HEK293 (cell line): ENCODE results near the gene ACP7.

Experiments used
- CTCF ChIA-PET: fragments of 350-600 bp; formaldehyde crosslinking; extraction: SDS; loops from one replicate; lab custom pipeline; 2021; ENCODE audit warnings: antibody characterized with exemption; lab: Yijun Ruan, JAX
- POLR2A ChIA-PET: fragments of 300-600 bp; formaldehyde crosslinking; extraction: SDS; loops from one replicate; lab custom pipeline; 2020; ENCODE audit warnings: antibody characterized with exemption, inconsistent platforms; lab: Yijun Ruan, JAX
- H3K27ac ChIP-seq: fragments of 200-500 bp; sonication (Bioruptor generic); 2 replicates; pipeline ENCODE4 v1.5.1; 2014; ENCODE audit warnings: low read depth, low read length, control low read depth, inconsistent platforms; ENCODE audit errors: extremely low read depth
- H3K36me3 ChIP-seq, 2 experiments: fragments of 200-500 bp in 1 of 2; sonication (Bioruptor generic) in 1 of 2; 1 replicate in 1 of 2; 2 replicates in 1 of 2; pipeline ENCODE4 v1.5.1; 2014 to 2017; ENCODE audit warnings: inconsistent platforms in 2 of 2, low read length in 2 of 2; ENCODE audit not compliant: control insufficient read depth in 2 of 2, insufficient read depth in 1 of 2
- H3K4me1 ChIP-seq: fragments of 200-500 bp; sonication (Bioruptor generic); 2 replicates; pipeline ENCODE4 v1.5.1; 2014; ENCODE audit warnings: mild to moderate bottlenecking, low read length, inconsistent platforms; ENCODE audit not compliant: control insufficient read depth, insufficient read depth
- H3K4me3 ChIP-seq: 2 replicates; pipeline ENCODE4 v1.5.1; 2011; ENCODE audit warnings: low read depth, mild to moderate bottlenecking, control low read depth, low read length, moderate library complexity
- H3K9me3 ChIP-seq: fragments of 200-500 bp; sonication (Bioruptor generic); 2 replicates; pipeline ENCODE4 v1.5.1; 2014; ENCODE audit warnings: low read depth, low read length, inconsistent platforms; ENCODE audit not compliant: control insufficient read depth, insufficient read depth
- GFI1B ChIP-seq: fragments of 450-650 bp; formaldehyde crosslinking; IDR thresholded peaks from 2 replicates; pipeline ENCODE4 v1.5.1; 2016; ENCODE audit warnings: missing biosample characterization, missing genetic modification characterization
- HOXC10 ChIP-seq: sonication (generic); formaldehyde crosslinking; IDR thresholded peaks from 2 replicates; pipeline ENCODE4 v1.8.1; 2023; ENCODE audit warnings: mild to moderate bottlenecking, missing genetic modification reagents
- MZF1 ChIP-seq: fragments of 450-650 bp; formaldehyde crosslinking; IDR thresholded peaks from 2 replicates; pipeline ENCODE4 v1.5.1; 2017; ENCODE audit warnings: missing biosample characterization, missing genetic modification characterization, borderline replicate concordance
- OVOL3 ChIP-seq: fragments of 450-650 bp; formaldehyde crosslinking; IDR thresholded peaks from 2 replicates; pipeline ENCODE4 v1.5.1; 2016; ENCODE audit warnings: missing biosample characterization, missing genetic modification characterization
- SCRT1 ChIP-seq: fragments of 450-650 bp; formaldehyde crosslinking; IDR thresholded peaks from 2 replicates; pipeline ENCODE4 v1.5.1; 2016; ENCODE audit warnings: missing biosample characterization, missing genetic modification characterization, borderline replicate concordance
- TCF7L2 ChIP-seq: IDR thresholded peaks from 2 replicates; pipeline ENCODE4 v1.6.1; 2011; ENCODE audit warnings: low read depth, mild to moderate bottlenecking, inconsistent platforms, low read length, moderate library complexity, borderline replicate concordance
- WT1 ChIP-seq: fragments of 450-650 bp; formaldehyde crosslinking; IDR thresholded peaks from 2 replicates; pipeline ENCODE4 v1.5.1; 2016; ENCODE audit warnings: missing biosample characterization, missing genetic modification characterization
- ZBTB1 ChIP-seq: fragments of 450-650 bp; formaldehyde crosslinking; IDR thresholded peaks from 2 replicates; pipeline ENCODE4 v1.5.1; 2016; ENCODE audit warnings: missing biosample characterization, missing genetic modification characterization
- ZBTB17 ChIP-seq: fragments of 450-650 bp; formaldehyde crosslinking; IDR thresholded peaks from 2 replicates; pipeline ENCODE4 v1.5.1; 2016; ENCODE audit warnings: missing biosample characterization, missing genetic modification characterization
- ZBTB21 ChIP-seq: fragments of 450-650 bp; formaldehyde crosslinking; IDR thresholded peaks from 2 replicates; pipeline ENCODE4 v1.5.1; 2017; ENCODE audit warnings: missing biosample characterization, missing genetic modification characterization
- ZEB2 ChIP-seq: fragments of 450-650 bp; formaldehyde crosslinking; IDR thresholded peaks from 2 replicates; pipeline ENCODE4 v1.5.1; 2016; ENCODE audit warnings: missing biosample characterization, missing genetic modification characterization
- ZFP41 ChIP-seq: fragments of 450-650 bp; formaldehyde crosslinking; IDR thresholded peaks from 2 replicates; pipeline ENCODE4 v1.5.1; 2016; ENCODE audit warnings: missing biosample characterization, missing genetic modification characterization, borderline replicate concordance
- ZNF146 ChIP-seq: fragments of 450-650 bp; formaldehyde crosslinking; IDR thresholded peaks from 2 replicates; pipeline ENCODE4 v1.5.1; 2016; ENCODE audit warnings: missing biosample characterization, missing genetic modification characterization
- ZNF174 ChIP-seq: fragments of 450-650 bp; formaldehyde crosslinking; IDR thresholded peaks from 2 replicates; pipeline ENCODE4 v1.5.0; 2017; ENCODE audit warnings: missing biosample characterization, mild to moderate bottlenecking, missing genetic modification characterization
- ZNF350 ChIP-seq: fragments of 450-650 bp; formaldehyde crosslinking; IDR thresholded peaks from 2 replicates; pipeline ENCODE4 v1.5.0; 2017; ENCODE audit warnings: missing biosample characterization, mild to moderate bottlenecking, missing genetic modification characterization
- ZNF423 ChIP-seq: fragments of 450-650 bp; formaldehyde crosslinking; IDR thresholded peaks from 2 replicates; pipeline ENCODE4 v1.5.1; 2016; ENCODE audit warnings: missing biosample characterization, missing genetic modification characterization
- ZNF433 ChIP-seq: fragments of 450-650 bp; formaldehyde crosslinking; IDR thresholded peaks from 2 replicates; pipeline ENCODE4 v1.5.1; 2016; ENCODE audit warnings: missing biosample characterization, missing genetic modification characterization, low read depth
- ZNF623 ChIP-seq: fragments of 450-650 bp; formaldehyde crosslinking; IDR thresholded peaks from 2 replicates; pipeline ENCODE4 v1.5.1; 2016; ENCODE audit warnings: missing biosample characterization, missing genetic modification characterization
- ZNF629 ChIP-seq: fragments of 450-650 bp; formaldehyde crosslinking; IDR thresholded peaks from 2 replicates; pipeline ENCODE4 v1.5.1; 2017; ENCODE audit warnings: missing biosample characterization, missing genetic modification characterization
- ZNF660 ChIP-seq: fragments of 450-650 bp; IDR thresholded peaks from 2 replicates; pipeline ENCODE4 v1.5.1; 2018; ENCODE audit warnings: missing biosample characterization, mild to moderate bottlenecking, missing genetic modification characterization
- TF ChIP-seq, protein P1 (sequence below): fragments of 450-650 bp; formaldehyde crosslinking; IDR thresholded peaks from 2 replicates; pipeline ENCODE4 v1.5.1; 2016; ENCODE audit warnings: missing biosample characterization, missing genetic modification characterization
- TF ChIP-seq, protein P2 (sequence below): fragments of 450-650 bp; formaldehyde crosslinking; IDR thresholded peaks from 2 replicates; pipeline ENCODE4 v1.5.1; 2016; ENCODE audit warnings: missing biosample characterization, missing genetic modification characterization
- TF ChIP-seq, protein P3 (sequence below): fragments of 450-650 bp; formaldehyde crosslinking; IDR thresholded peaks from 2 replicates; pipeline ENCODE4 v1.5.1; 2017; ENCODE audit warnings: missing biosample characterization, missing genetic modification characterization

ACP7 gene

DNA sequence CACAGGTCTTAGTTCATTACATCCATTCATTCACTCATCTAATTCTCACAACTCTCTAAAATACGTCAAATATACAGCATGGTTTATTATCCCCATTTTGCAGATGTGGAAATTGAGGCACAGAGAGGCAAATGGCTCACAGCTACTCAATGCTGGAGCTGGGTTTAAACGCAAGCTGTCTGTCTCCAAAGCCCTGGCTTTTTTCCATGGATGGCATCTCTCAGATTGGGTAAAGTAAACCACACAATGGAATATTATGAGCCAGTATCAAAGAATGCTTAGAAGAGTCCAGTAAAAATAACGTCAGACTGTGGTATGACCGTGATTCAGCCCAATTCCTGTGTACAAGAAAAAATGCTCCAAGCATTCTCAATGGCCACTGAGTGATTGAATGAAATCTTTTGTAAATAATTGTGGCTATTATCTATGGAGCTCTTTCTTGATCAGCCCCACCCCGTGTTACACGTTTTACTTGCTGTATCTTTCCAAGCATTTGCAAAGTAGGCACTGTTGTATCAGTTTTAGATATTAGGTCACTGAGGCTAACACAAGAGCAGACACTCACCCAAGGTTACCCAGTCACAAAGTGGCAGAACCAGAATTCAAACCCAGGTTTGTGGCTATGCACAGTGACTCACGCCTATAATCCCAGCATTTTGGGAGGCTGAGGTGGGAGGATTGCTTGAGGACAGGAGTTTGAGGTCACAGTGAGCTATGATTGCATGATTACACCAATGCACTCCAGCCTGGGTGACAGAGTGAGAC, 5.5 kb upstream of the ACP7 start:
- ChIA-PET POLR2A (interaction anchor here (0.5 to 1.1 kb wide), 4 partner anchors 11 to 357 kb away, joined by 3 read pairs; partner anchors contain the start of gene RPS16), CTCF (interaction anchor here (0.5 to 3.5 kb wide), 7 partner anchors 12 to 514 kb away, joined by 3 to 18 read pairs (median 3); no protein-coding TSS in a partner anchor)
- TF ChIP-seq ZNF629 (tag by site-specific recombination), result 0 out of 2 replicates have a peak, but pooled peaks have one; percentile 20
- 0 out of 2 replicates have a peak, but pooled peaks have one; percentile 10 for TF ChIP-seq ZBTB21 (tag by site-specific recombination)
- no peak for TF ChIP-seq SCRT1
- TF ChIP-seq WT1, result peak; percentile 76
- TF ChIP-seq ZEB2 (tag by site-specific recombination), result no peak
- TF ChIP-seq ZBTB17 (tag by site-specific recombination), result peak; percentile 33; the same call in 1 of the 2 replicates
- TF ChIP-seq ZNF660 (tag by site-specific recombination), result 0 out of 2 replicates have a peak, but pooled peaks have one; percentile 57
- TF ChIP-seq, protein P1, sequence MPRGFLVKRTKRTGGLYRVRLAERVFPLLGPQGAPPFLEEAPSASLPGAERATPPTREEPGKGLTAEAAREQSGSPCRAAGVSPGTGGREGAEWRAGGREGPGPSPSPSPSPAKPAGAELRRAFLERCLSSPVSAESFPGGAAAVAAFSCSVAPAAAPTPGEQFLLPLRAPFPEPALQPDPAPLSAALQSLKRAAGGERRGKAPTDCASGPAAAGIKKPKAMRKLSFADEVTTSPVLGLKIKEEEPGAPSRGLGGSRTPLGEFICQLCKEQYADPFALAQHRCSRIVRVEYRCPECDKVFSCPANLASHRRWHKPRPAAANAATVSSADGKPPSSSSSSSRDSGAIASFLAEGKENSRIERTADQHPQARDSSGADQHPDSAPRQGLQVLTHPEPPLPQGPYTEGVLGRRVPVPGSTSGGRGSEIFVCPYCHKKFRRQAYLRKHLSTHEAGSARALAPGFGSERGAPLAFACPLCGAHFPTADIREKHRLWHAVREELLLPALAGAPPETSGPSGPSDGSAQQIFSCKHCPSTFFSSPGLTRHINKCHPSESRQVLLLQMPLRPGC (tag by site-specific recombination), result peak; percentile 29; the same call in 1 of the 2 replicates
- peak; percentile 67 for TF ChIP-seq ZNF146 (tag by site-specific recombination)
- Histone ChIP-seq H3K36me3 (no peaks in the 10 kb centered on the region; a peak in 1 of 3 replicates), H3K4me3 (no peak overlapping the region), H3K4me1 (peaks cover 5% of the 10 kb centered on the region; the same call in 1 of the 2 replicates), H3K9me3 (no peaks in the 10 kb centered on the region), H3K27ac (no peak overlapping the region)

DNA sequence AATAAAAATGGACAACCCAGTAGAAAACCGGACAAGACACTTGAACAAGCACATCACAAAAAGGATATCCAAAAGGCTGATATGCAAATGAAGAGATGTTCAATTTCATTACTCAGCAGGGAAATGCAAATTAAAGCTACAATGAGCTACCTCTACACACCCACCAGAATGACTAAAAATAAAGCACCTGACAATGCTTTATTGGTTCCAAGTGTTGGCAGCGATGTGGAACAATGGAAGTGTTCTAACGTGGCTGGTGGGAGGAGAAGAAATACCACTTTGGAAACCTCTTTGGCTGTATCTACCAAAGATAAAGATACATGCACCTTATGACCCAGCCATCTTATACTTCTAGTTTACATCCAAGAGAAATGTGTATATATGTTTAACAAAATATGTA, 3.7 kb upstream of the ACP7 start:
- Histone ChIP-seq H3K9me3 (no peaks in the 10 kb centered on the region), H3K27ac (no peak overlapping the region), H3K4me3 (no peak overlapping the region), H3K4me1 (peaks cover 5% of the 10 kb centered on the region; the same call in 1 of the 2 replicates), H3K36me3 (no peaks in the 10 kb centered on the region; a peak in 1 of 3 replicates)
- ChIA-PET POLR2A (interaction anchor here (0.6 kb wide), 1 partner anchor 60 kb away, joined by 4 read pairs; no protein-coding TSS in a partner anchor), CTCF (interaction anchor here (0.6 to 3.5 kb wide), 6 partner anchors 26 to 680 kb away, joined by 3 to 18 read pairs (median 3); no protein-coding TSS in a partner anchor)
- TF ChIP-seq HOXC10 (no peak), ZBTB1 (tag by site-specific recombination) (no peak), ZNF423 (no peak), ZNF174 (tag by site-specific recombination) (no peak), TCF7L2 (no peak), ZNF623 (tag by site-specific recombination) (no peak), GFI1B (tag by site-specific recombination) (no peak), ZNF350 (tag by site-specific recombination) (no peak), MZF1 (tag by site-specific recombination) (no peak), ZNF433 (tag by site-specific recombination) (no peak), OVOL3 (tag by site-specific recombination) (no peak), ZFP41 (tag by site-specific recombination) (no peak)
- TF ChIP-seq, protein P2, sequence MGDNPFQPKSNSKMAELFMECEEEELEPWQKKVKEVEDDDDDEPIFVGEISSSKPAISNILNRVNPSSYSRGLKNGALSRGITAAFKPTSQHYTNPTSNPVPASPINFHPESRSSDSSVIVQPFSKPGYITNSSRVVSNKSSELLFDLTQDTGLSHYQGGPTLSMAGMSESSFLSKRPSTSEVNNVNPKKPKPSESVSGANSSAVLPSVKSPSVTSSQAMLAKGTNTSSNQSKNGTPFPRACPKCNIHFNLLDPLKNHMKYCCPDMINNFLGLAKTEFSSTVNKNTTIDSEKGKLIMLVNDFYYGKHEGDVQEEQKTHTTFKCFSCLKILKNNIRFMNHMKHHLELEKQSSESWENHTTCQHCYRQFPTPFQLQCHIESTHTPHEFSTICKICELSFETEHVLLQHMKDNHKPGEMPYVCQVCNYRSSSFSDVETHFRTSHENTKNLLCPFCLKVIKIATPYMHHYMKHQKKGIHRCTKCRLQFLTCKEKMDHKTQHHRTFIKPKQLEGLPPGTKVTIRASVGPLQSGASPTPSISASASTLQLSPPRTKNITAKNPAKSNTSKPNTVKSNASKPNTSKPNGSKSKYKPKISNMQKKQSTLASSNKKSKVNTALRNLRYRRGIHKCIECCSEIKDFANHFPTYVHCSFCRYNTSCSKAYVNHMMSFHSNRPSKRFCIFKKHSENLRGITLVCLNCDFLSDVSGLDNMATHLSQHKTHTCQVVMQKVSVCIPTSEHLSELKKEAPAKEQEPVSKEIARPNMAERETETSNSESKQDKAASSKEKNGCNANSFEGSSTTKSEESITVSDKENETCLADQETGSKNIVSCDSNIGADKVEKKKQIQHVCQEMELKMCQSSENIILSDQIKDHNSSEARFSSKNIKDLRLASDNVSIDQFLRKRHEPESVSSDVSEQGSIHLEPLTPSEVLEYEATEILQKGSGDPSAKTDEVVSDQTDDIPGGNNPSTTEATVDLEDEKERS (tag by site-specific recombination), result no peak
- TF ChIP-seq, protein P3, sequence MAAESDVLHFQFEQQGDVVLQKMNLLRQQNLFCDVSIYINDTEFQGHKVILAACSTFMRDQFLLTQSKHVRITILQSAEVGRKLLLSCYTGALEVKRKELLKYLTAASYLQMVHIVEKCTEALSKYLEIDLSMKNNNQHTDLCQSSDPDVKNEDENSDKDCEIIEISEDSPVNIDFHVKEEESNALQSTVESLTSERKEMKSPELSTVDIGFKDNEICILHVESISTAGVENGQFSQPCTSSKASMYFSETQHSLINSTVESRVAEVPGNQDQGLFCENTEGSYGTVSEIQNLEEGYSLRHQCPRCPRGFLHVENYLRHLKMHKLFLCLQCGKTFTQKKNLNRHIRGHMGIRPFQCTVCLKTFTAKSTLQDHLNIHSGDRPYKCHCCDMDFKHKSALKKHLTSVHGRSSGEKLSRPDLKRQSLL (tag by site-specific recombination), result no peak
